GM23338 (cell line): ENCODE results near the gene FSIP1. TPM values are rescaled to one million over a fixed set of nuclear protein-coding genes. Genes with fewer than 3 reads are reported as not detected.

Source experiments
- ATAC-seq: fragments of 200-7000 bp; cut with Tn5 transposase; 3 replicates; pipeline ENCODE4 v1.9.1; 2020
- DNase-seq: peaks from one replicate; pipeline ENCODE4 v3.0.0-alpha.2; 2015; ENCODE audit warnings: low spot score
- H2AFZ ChIP-seq: fragments of 200-600 bp; sonication (generic); 2 replicates; pipeline ENCODE4 v1.8.0; 2016; ENCODE audit warnings: antibody characterized with exemption, mild to moderate bottlenecking, moderate library complexity
- H3F3A ChIP-seq: fragments of 200-600 bp; sonication (generic); replicated peaks from 2 replicates; pipeline ENCODE4 v1.8.0; 2017; ENCODE audit warnings: antibody characterized with exemption, mixed run types, low read depth
- H3K27ac ChIP-seq: fragments of 200-600 bp; sonication (generic); 2 replicates; pipeline ENCODE4 v1.6.1; 2016; ENCODE audit warnings: low read depth
- H3K27me3 ChIP-seq: fragments of 200-600 bp; sonication (generic); 2 replicates; pipeline ENCODE4 v1.8.0; 2016; ENCODE audit warnings: mild to moderate bottlenecking, mixed run types, moderate library complexity; ENCODE audit not compliant: insufficient read depth
- H3K36me3 ChIP-seq: fragments of 200-600 bp; sonication (generic); 2 replicates; pipeline ENCODE4 v1.8.0; 2016; ENCODE audit warnings: mild to moderate bottlenecking; ENCODE audit not compliant: insufficient read depth
- H3K4me1 ChIP-seq: fragments of 200-600 bp; sonication (generic); 2 replicates; pipeline ENCODE4 v1.8.0; 2016; ENCODE audit warnings: mild to moderate bottlenecking, moderate library complexity; ENCODE audit not compliant: insufficient read depth
- H3K4me2 ChIP-seq: fragments of 200-600 bp; sonication (generic); 2 replicates; pipeline ENCODE4 v1.7.1; 2017; ENCODE audit warnings: mixed run types
- H3K4me3 ChIP-seq: fragments of 200-600 bp; sonication (generic); 2 replicates; pipeline ENCODE4 v1.6.1; 2016; ENCODE audit warnings: mixed run types
- H3K79me2 ChIP-seq: fragments of 200-600 bp; sonication (generic); replicated peaks from 2 replicates; pipeline ENCODE4 v1.8.0; 2017; ENCODE audit warnings: mild to moderate bottlenecking; ENCODE audit not compliant: insufficient read depth
- H3K9me2 ChIP-seq: fragments of 200-600 bp; sonication (generic); 2 replicates; pipeline ENCODE4 v1.8.0; 2017; ENCODE audit not compliant: insufficient read depth
- H4K20me1 ChIP-seq: fragments of 200-600 bp; sonication (generic); replicated peaks from 2 replicates; pipeline ENCODE4 v1.8.0; 2017; ENCODE audit warnings: mild to moderate bottlenecking; ENCODE audit not compliant: insufficient read depth
- H3K27ac Mint-ChIP-seq: 2 replicates; pipeline ENCODE4 v1.8.0; 2020; ENCODE audit warnings: inconsistent platforms, mild to moderate bottlenecking, moderate library complexity, mixed read lengths
- H3K27me3 Mint-ChIP-seq: 3 replicates; pipeline ENCODE4 v1.8.0; 2022; ENCODE audit warnings: low read depth, mild to moderate bottlenecking, moderate library complexity, mixed read lengths, inconsistent platforms; ENCODE audit not compliant: insufficient read depth, poor library complexity
- H3K36me3 Mint-ChIP-seq: 3 replicates; pipeline ENCODE4 v1.8.0; 2021; ENCODE audit warnings: low read depth, mild to moderate bottlenecking, inconsistent platforms, moderate library complexity, mixed read lengths
- H3K4me1 Mint-ChIP-seq: 3 replicates; pipeline ENCODE4 v1.8.0; 2020; ENCODE audit warnings: mild to moderate bottlenecking, inconsistent platforms, mixed read lengths
- H3K4me3 Mint-ChIP-seq: 3 replicates; pipeline ENCODE4 v1.8.0; 2021; ENCODE audit warnings: moderate library complexity, mild to moderate bottlenecking, inconsistent platforms, mixed read lengths
- H3K9me3 Mint-ChIP-seq: 3 replicates; pipeline ENCODE4 v1.8.0; 2020; ENCODE audit warnings: moderate library complexity, mild to moderate bottlenecking, inconsistent platforms, mixed read lengths
- CTCF ChIP-seq, 2 experiments: fragments of 200-600 bp in 1 of 2; sonication (generic) in 1 of 2; conservative IDR thresholded peaks; 2 replicates each; pipeline versions ENCODE4 v1.5.1 to v1.6.1; 2016 to 2017; ENCODE audit warnings: antibody characterized with exemption in 2 of 2, low read depth in 2 of 2, mild to moderate bottlenecking in 2 of 2, moderate library complexity in 1 of 2
- ETS1 ChIP-seq: IDR thresholded peaks from 2 replicates; pipeline ENCODE4 v1.6.1; 2016; ENCODE audit warnings: antibody characterized with exemption
- EZH2 ChIP-seq: fragments of 200-600 bp; sonication (generic); IDR thresholded peaks from one replicate; pipeline ENCODE4 v1.8.0; 2017; ENCODE audit warnings: antibody characterized with exemption, mild to moderate bottlenecking, low read depth; ENCODE audit not compliant: unreplicated experiment
- JUNB ChIP-seq: IDR thresholded peaks from one replicate; pipeline ENCODE4 v1.6.1; 2016; ENCODE audit warnings: antibody characterized with exemption; ENCODE audit not compliant: unreplicated experiment
- NANOG ChIP-seq: IDR thresholded peaks from 2 replicates; pipeline ENCODE4 v1.6.1; 2016; ENCODE audit warnings: antibody characterized with exemption, borderline replicate concordance
- POLR2AphosphoS5 ChIP-seq: IDR thresholded peaks from 2 replicates; pipeline ENCODE4 v1.6.1; 2016; ENCODE audit warnings: antibody characterized with exemption, low read depth
- REST ChIP-seq: IDR thresholded peaks from one replicate; pipeline ENCODE4 v1.6.1; 2018; ENCODE audit warnings: antibody characterized with exemption; ENCODE audit not compliant: unreplicated experiment
- STAT1 ChIP-seq: IDR thresholded peaks from one replicate; pipeline ENCODE4 v1.6.1; 2016; ENCODE audit warnings: antibody characterized with exemption; ENCODE audit not compliant: unreplicated experiment
- ZNF462 ChIP-seq: fragments of 250-450 bp; sonication (Bioruptor Pico); IDR thresholded peaks from 2 replicates; pipeline ENCODE4 v1.5.0; 2020; ENCODE audit warnings: mild to moderate bottlenecking, moderate library complexity
- polyA plus RNA-seq: library from polyadenylated mRNA; unstranded; fragments of >200 nt; fragmentation: Nextera tagmentation; extraction: Ambion mirVana; gene quantifications from 2 replicates; pipeline ENCODE4 v1.2.1, GENCODE V29; 2016
- total RNA-seq: library from RNA; depleted of rRNA; stranded (reverse); fragments of >200 nt; shearing (Covaris generic); gene quantifications from 2 replicates; pipeline ENCODE4 v1.2.3, GENCODE V29; 2014

The FSIP1 gene
- total and polyA plus RNA-seq, 2 experiments from 2014 or later, result 0.92 to 2.1 TPM

GRCh38 chr15:39555885-39556284 lies 226.8 kb downstream of the FSIP1 start (continued):
- TF ChIP-seq ZNF462 (no peak), POLR2AphosphoS5 (no peak), NANOG (no peak), EZH2 (no peak), JUNB (no peak), CTCF (conservative IDR thresholded peaks at IDR 0.05; ENCODE audit: low read depth in 2 of 2) (no peak)

GRCh38 chr15:39554746-39555387 lies 227.8 kb downstream of the FSIP1 start:
- no peak for DNase-seq
- no peak overlapping the region for H3K27ac Mint-ChIP-seq
- H3K4me3 ChIP-seq, result no peak overlapping the region
- no peak overlapping the region for H3K4me2 ChIP-seq
- no peaks in the 10 kb centered on the region for H3F3A ChIP-seq
- H3K27me3 ChIP-seq, result no peaks in the 10 kb centered on the region
- H3K4me1 Mint-ChIP-seq, result peaks cover 4% of the 10 kb centered on the region
- H2AFZ ChIP-seq, result no peak overlapping the region; the same call in 1 of the 2 replicates
- no peak for ATAC-seq
- 0 out of 2 replicates have a peak, but pooled peaks cover 23% of the 10 kb centered on the region for H3K9me2 ChIP-seq
- no peak overlapping the region for H3K4me3 Mint-ChIP-seq
- no peak overlapping the region for H3K27ac ChIP-seq
- no peaks in the 10 kb centered on the region for H3K36me3 Mint-ChIP-seq
- H3K36me3 ChIP-seq, result no peaks in the 10 kb centered on the region
- H4K20me1 ChIP-seq, result no peaks in the 10 kb centered on the region
- H3K4me1 ChIP-seq, result no peaks in the 10 kb centered on the region
- peaks cover 3% of the 10 kb centered on the region for H3K27me3 Mint-ChIP-seq
- no peaks in the 10 kb centered on the region for H3K79me2 ChIP-seq
- no peaks in the 10 kb centered on the region for H3K9me3 Mint-ChIP-seq
- TF ChIP-seq STAT1 (no peak), REST (no peak), CTCF (conservative IDR thresholded peaks at IDR 0.05; ENCODE audit: low read depth in 2 of 2) (no peak), POLR2AphosphoS5 (no peak), JUNB (no peak), ETS1 (no peak)
